Measurements from ENCODE around the gene ACTG1.

DNA sequence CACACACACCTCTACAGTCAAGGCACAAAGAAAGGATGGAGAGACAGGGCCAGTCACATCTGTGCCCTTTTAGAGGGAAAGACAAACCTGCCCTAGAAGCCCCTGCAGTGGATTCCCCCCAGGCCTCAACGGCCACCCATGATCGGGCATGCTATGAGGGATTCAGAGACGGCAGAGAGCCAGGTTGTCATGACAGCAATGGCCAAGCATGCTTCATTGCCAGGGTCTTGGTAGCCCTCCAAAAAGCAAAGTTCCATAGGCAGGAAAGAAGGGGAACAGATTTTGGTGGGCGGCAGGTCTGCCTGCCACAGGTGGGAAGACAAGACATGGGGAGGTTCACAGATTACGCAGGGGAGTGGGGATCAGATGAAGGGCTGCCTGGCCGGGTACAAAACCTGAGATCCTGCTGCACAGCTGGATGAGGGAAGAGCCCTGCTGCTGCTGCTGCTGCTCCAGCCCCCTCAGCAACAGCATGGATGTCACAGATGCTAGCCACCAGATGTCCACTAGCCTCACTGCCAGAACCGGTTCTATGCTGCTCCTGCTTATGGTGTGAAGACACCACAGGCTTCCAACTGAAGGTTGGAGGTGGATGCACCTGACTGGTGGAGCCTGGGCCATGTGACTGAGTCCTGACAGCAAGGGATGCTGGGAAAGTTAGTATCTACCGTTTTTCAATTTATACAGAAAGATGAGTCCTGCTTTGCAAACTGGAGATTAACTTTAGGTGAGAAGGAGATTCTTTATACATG is 17.8 kb downstream of the ACTG1 start:
- TF ChIP-seq POLR2A (IDR thresholded peaks at IDR 0.05; ENCODE audit: insufficient read depth in 1 of 2, low read depth in 2 of 2, low read length in 2 of 2) (no peak), PAWR (CRISPR knock-in tag; IDR thresholded peaks at IDR 0.05; ENCODE audit: borderline replicate concordance) (no peak), MAFK (conservative IDR thresholded peaks at IDR 0.05 in 1 of 2, IDR thresholded peaks at IDR 0.05 in 1 of 2; ENCODE audit: low read length in 2 of 2) (no peak)
